ENCODE data around the gene INO80C. TPM values are rescaled to one million over a fixed set of nuclear protein-coding genes. Genes with fewer than 3 reads are reported as not detected.

Gene INO80C
- total and polyA plus RNA-seq, 2 of the 4 experiments (the other 2 are of a cell fraction) = 5.6 to 17.1 TPM

GRCh38 chr18:35463827-35464226 lies 33.9 kb downstream of the INO80C start:
- WGBS, 2 experiments (ENCODE audit: extremely low coverage in 2 of 2, insufficient read length in 1 of 2) = no CpG with 5 or more reads among the region's 4 CpGs
- intact Hi-C loops (cut with micrococcal nuclease) = no loop called here

More at GRCh38 chr18:35463827-35464226, 33.9 kb downstream of the INO80C start:
- H4K5ac ChIP-seq (ENCODE audit: low read depth, low read length) = no peak overlapping the region
- no peaks in the 10 kb centered on the region for H4K20me1 ChIP-seq (ENCODE audit: insufficient read depth, low read length)
- no peak overlapping the region for H3K4me3 ChIP-seq (ENCODE audit: insufficient read depth, low read depth, low read length)
- no peaks in the 10 kb centered on the region for H3K9me3 ChIP-seq (ENCODE audit: control insufficient read depth, insufficient read depth, low read length)
- DNase-seq = no peak
- H3K4ac ChIP-seq (ENCODE audit: low read depth, low read length) = no peak overlapping the region
- peaks cover 19% of the 10 kb centered on the region for H3K9me1 ChIP-seq (ENCODE audit: insufficient read depth, low read length)
- H3K9ac ChIP-seq (ENCODE audit: low read depth, low read length) = no peak overlapping the region
- BruUV-seq (replicated peaks) = no TSS peak
- no peak for ATAC-seq (ENCODE audit: low read depth)
- H2BK15ac ChIP-seq (ENCODE audit: low read depth, low read length) = no peak overlapping the region
- H2AFZ ChIP-seq (replicated peaks; ENCODE audit: low read length, poor library complexity) = no peak overlapping the region
- dilution Hi-C loops (cut with HindIII; ENCODE audit: low sequenced_read_pairs, unreplicated experiment) = no loop called here
- no peak overlapping the region for H2BK120ac ChIP-seq (ENCODE audit: low read depth, low read length)
- peaks cover 19% of the 10 kb centered on the region for H3K4me1 ChIP-seq (ENCODE audit: control insufficient read depth, insufficient read depth, low read length)
- no peak for TF ChIP-seq CHD1 (IDR thresholded peaks at IDR 0.05; ENCODE audit: low read depth, low read length)
- no peak for TF ChIP-seq NFE2L2 (IDR thresholded peaks at IDR 0.05; ENCODE audit: low read depth, low read length)
- TF ChIP-seq MXI1 (IDR thresholded peaks at IDR 0.05; ENCODE audit: borderline replicate concordance, low read depth, low read length) = no peak
- no peak for TF ChIP-seq POLR2A (IDR thresholded peaks at IDR 0.05; ENCODE audit: low read depth, low read length)
- TF ChIP-seq MAZ (IDR thresholded peaks at IDR 0.05; ENCODE audit: borderline replicate concordance, low read depth, low read length) = no peak
- TF ChIP-seq BHLHE40 (IDR thresholded peaks at IDR 0.05; ENCODE audit: low read depth, low read length) = no peak
- TF ChIP-seq, protein P1, sequence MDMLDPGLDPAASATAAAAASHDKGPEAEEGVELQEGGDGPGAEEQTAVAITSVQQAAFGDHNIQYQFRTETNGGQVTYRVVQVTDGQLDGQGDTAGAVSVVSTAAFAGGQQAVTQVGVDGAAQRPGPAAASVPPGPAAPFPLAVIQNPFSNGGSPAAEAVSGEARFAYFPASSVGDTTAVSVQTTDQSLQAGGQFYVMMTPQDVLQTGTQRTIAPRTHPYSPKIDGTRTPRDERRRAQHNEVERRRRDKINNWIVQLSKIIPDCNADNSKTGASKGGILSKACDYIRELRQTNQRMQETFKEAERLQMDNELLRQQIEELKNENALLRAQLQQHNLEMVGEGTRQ (IDR thresholded peaks at IDR 0.05; ENCODE audit: low read depth, low read length) = no peak
- TF ChIP-seq FOS (IDR thresholded peaks at IDR 0.05; ENCODE audit: low read depth, low read length) = no peak
- no peak for TF ChIP-seq RAD21 (IDR thresholded peaks at IDR 0.05; ENCODE audit: low read length)
- TF ChIP-seq, protein P2, sequence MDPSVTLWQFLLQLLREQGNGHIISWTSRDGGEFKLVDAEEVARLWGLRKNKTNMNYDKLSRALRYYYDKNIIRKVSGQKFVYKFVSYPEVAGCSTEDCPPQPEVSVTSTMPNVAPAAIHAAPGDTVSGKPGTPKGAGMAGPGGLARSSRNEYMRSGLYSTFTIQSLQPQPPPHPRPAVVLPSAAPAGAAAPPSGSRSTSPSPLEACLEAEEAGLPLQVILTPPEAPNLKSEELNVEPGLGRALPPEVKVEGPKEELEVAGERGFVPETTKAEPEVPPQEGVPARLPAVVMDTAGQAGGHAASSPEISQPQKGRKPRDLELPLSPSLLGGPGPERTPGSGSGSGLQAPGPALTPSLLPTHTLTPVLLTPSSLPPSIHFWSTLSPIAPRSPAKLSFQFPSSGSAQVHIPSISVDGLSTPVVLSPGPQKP (IDR thresholded peaks at IDR 0.05; ENCODE audit: borderline replicate concordance, low read depth, low read length) = no peak
- no peak for TF ChIP-seq CTCF (conservative IDR thresholded peaks at IDR 0.05; ENCODE audit: low read depth, low read length)
- TF ChIP-seq RCOR1 (IDR thresholded peaks at IDR 0.05; ENCODE audit: insufficient replicate concordance, low read length) = no peak
- TF ChIP-seq MAFK (IDR thresholded peaks at IDR 0.05; ENCODE audit: low read depth, low read length) = no peak
- no peak for TF ChIP-seq CEBPB (IDR thresholded peaks at IDR 0.05; ENCODE audit: low read depth, low read length)
- TF ChIP-seq SMC3 (IDR thresholded peaks at IDR 0.05; ENCODE audit: low read depth, low read length) = no peak
- TF ChIP-seq RFX5 (IDR thresholded peaks at IDR 0.05; ENCODE audit: low read depth, low read length) = no peak
- H3K36me3 ChIP-seq (ENCODE audit: control insufficient read depth, insufficient read depth, low read length) = no peaks in the 10 kb centered on the region
- no peak overlapping the region for H3K23ac ChIP-seq (ENCODE audit: low read depth, low read length)
- H3K4me2 ChIP-seq (ENCODE audit: low read depth, low read length) = no peak overlapping the region
- no peak overlapping the region for H2BK5ac ChIP-seq (ENCODE audit: low read depth, low read length, poor library complexity, severe bottlenecking)
- H2BK20ac ChIP-seq (ENCODE audit: low read depth, low read length) = no peak overlapping the region; the same call in 1 of the 2 replicates
- H4K8ac ChIP-seq (ENCODE audit: low read depth in 2 of 2, low read length in 2 of 2) = no peak overlapping the region
- no peak overlapping the region for H3K27ac ChIP-seq (ENCODE audit: insufficient read depth, low read length)
- no peak overlapping the region for H3K14ac ChIP-seq (replicated peaks; ENCODE audit: low read depth, low read length)
- no peak overlapping the region for H3K56ac ChIP-seq (ENCODE audit: extremely low read depth, insufficient read depth, low read length)
- H2AK9ac ChIP-seq (replicated peaks; ENCODE audit: low read depth, low read length, poor library complexity) = no peak overlapping the region
- H3K27me3 ChIP-seq (ENCODE audit: control insufficient read depth, insufficient read depth, low read length) = no peaks in the 10 kb centered on the region
- POLR2A ChIA-PET (ENCODE audit: unreplicated experiment) = no interaction called here
- H2AK5ac ChIP-seq (ENCODE audit: low read depth, low read length) = no peak overlapping the region
- no peaks in the 10 kb centered on the region for H3K79me1 ChIP-seq (ENCODE audit: low read depth in 1 of 2, low read length in 2 of 2)
- no peak overlapping the region for H3K18ac ChIP-seq (ENCODE audit: low read depth, low read length)
- H4K91ac ChIP-seq (ENCODE audit: insufficient read depth, low read depth, low read length) = no peak overlapping the region
- CTCF ChIA-PET = no interaction called here
- in situ Hi-C loops (cut with MboI; ENCODE audit: low sequenced_read_pairs) = no loop called here

Data from IMR-90 (cell line).